A549 (cell line): Measurements from ENCODE around the gene STIM1. TPM values are rescaled to one million over a fixed set of nuclear protein-coding genes. Genes with fewer than 3 reads are reported as not detected.
A peak's percentile ranks its signal among the peaks of the same experiment; 100 is the strongest.

Experiments used
- ATAC-seq, 2 experiments: fragments of 200-7000 bp in 1 of 2; fragments of >200 bp in 1 of 2; cut with Nextera tagmentation in 1 of 2; cut with Tn5 transposase in 1 of 2; 3 replicates each; pipeline versions ENCODE4 v1.8.0 to v1.9.1; 2018 to 2020; ENCODE audit warnings: mild to moderate bottlenecking in 1 of 2, moderate library complexity in 1 of 2
- CTCF ChIA-PET: fragments of 300-600 bp; sonication (Branson Sonifier 250); formaldehyde crosslinking; extraction: SDS; loops from one replicate; lab custom pipeline; 2021; ENCODE audit warnings: antibody characterized with exemption, inconsistent platforms; lab: Yijun Ruan, JAX
- POLR2A ChIA-PET: fragments of 350-600 bp; formaldehyde crosslinking; extraction: SDS; loops from one replicate; lab custom pipeline; 2021; ENCODE audit warnings: antibody characterized with exemption, inconsistent platforms; lab: Yijun Ruan, JAX
- DNase-seq, 2 experiments: peaks; one replicate each; pipeline versions ENCODE4 v3.0.0 to v3.0.0-alpha.2; 2011 to 2016; ENCODE audit warnings: low read depth in 1 of 2, low spot score in 1 of 2
- FAIRE-seq: peaks from 2 replicates; lab custom pipeline; 2011; peaks lifted over from hg19 to GRCh38; lab: Jason Lieb, UNC
- H3K27ac ChIP-seq, 2 experiments: fragments of >200 bp; sonication (Bioruptor Twin); formaldehyde crosslinking; 3 replicates each; pipeline ENCODE4 v1.5.1; 2016 to 2017
- H3K4me1 ChIP-seq: fragments of >200 bp; sonication (Bioruptor Twin); formaldehyde crosslinking; 3 replicates; pipeline ENCODE4 v1.6.1; 2016
- H3K4me2 ChIP-seq: fragments of >200 bp; sonication (Bioruptor Twin); formaldehyde crosslinking; 3 replicates; pipeline ENCODE4 v1.6.1; 2016
- H3K4me3 ChIP-seq: fragments of >200 bp; sonication (Bioruptor Twin); formaldehyde crosslinking; 3 replicates; pipeline ENCODE4 v1.5.1; 2016
- H3K9me3 ChIP-seq: fragments of >200 bp; sonication (Bioruptor Twin); formaldehyde crosslinking; 3 replicates; pipeline ENCODE4 v1.6.1; 2016
- BCL3 ChIP-seq: fragments of >200 bp; sonication (Bioruptor Twin); formaldehyde crosslinking; IDR thresholded peaks from 3 replicates; pipeline ENCODE4 v1.6.1; 2016
- CHD4 ChIP-seq: fragments of 200-600 bp; sonication (generic); IDR thresholded peaks from 2 replicates; pipeline ENCODE4 v1.6.1; 2016; ENCODE audit warnings: antibody characterized with exemption, mild to moderate bottlenecking, borderline replicate concordance
- ELK1 ChIP-seq: fragments of 150-350 bp; IDR thresholded peaks from 2 replicates; pipeline ENCODE4 v1.6.1; 2014; ENCODE audit warnings: low read depth, mild to moderate bottlenecking, low read length
- EP300 ChIP-seq, 2 experiments: fragments of >200 bp; sonication (Bioruptor Twin); formaldehyde crosslinking; IDR thresholded peaks; 2 replicates in 1 of 2; 3 replicates in 1 of 2; pipeline ENCODE4 v1.6.1; 2016 to 2017
- FOSB ChIP-seq: fragments of 250-450 bp; sonication (Bioruptor Pico); IDR thresholded peaks from 2 replicates; pipeline ENCODE4 v1.5.0; 2020; ENCODE audit warnings: mild to moderate bottlenecking, moderate library complexity
- FOSL2 ChIP-seq, 2 experiments: fragments of 450-650 bp in 1 of 2; fragments of >200 bp in 1 of 2; sonication (Bioruptor Twin) in 1 of 2; formaldehyde crosslinking; IDR thresholded peaks; 2 replicates each; pipeline versions ENCODE4 v1.5.0 to v1.6.1; 2016 to 2020; ENCODE audit warnings: mild to moderate bottlenecking in 1 of 2, moderate library complexity in 1 of 2
- FOXS1 ChIP-seq: fragments of 250-450 bp; sonication (Bioruptor Pico); IDR thresholded peaks from 2 replicates; pipeline ENCODE4 v1.5.0; 2020; ENCODE audit warnings: mild to moderate bottlenecking, moderate library complexity
- HEYL ChIP-seq: fragments of 250-450 bp; sonication (Bioruptor Pico); IDR thresholded peaks from 2 replicates; pipeline ENCODE4 v1.8.0; 2021; ENCODE audit warnings: mild to moderate bottlenecking, moderate library complexity
- HOXB13 ChIP-seq: fragments of 250-450 bp; sonication (Bioruptor Pico); IDR thresholded peaks from 2 replicates; pipeline ENCODE4 v1.5.0; 2020; ENCODE audit warnings: low read depth, mild to moderate bottlenecking, moderate library complexity
- JUNB ChIP-seq: fragments of >200 bp; sonication (Bioruptor Twin); formaldehyde crosslinking; IDR thresholded peaks from 2 replicates; pipeline ENCODE4 v1.6.1; 2016
- KDM1A ChIP-seq: fragments of 200-600 bp; sonication (generic); IDR thresholded peaks from 2 replicates; pipeline ENCODE4 v1.6.1; 2016; ENCODE audit warnings: low read depth, mild to moderate bottlenecking
- KDM5A ChIP-seq: fragments of 200-600 bp; sonication (generic); IDR thresholded peaks from 2 replicates; pipeline ENCODE4 v1.6.1; 2016; ENCODE audit warnings: antibody characterized with exemption, mild to moderate bottlenecking
- MAZ ChIP-seq: fragments of 150-350 bp; IDR thresholded peaks from 2 replicates; pipeline ENCODE4 v1.6.1; 2014; ENCODE audit warnings: antibody characterized with exemption, low read depth, low read length, borderline replicate concordance
- MYC ChIP-seq: IDR thresholded peaks from 2 replicates; pipeline ENCODE4 v1.6.1; 2012; ENCODE audit warnings: mild to moderate bottlenecking, inconsistent platforms, low read length, improper control_type of control experiment, borderline replicate concordance
- NR3C1 ChIP-seq: fragments of >200 bp; sonication (Bioruptor Twin); formaldehyde crosslinking; IDR thresholded peaks from 3 replicates; pipeline ENCODE4 v1.6.1; 2017
- POLR2A ChIP-seq: IDR thresholded peaks from 2 replicates; pipeline ENCODE4 v1.6.1; 2012; ENCODE audit warnings: mild to moderate bottlenecking, low read length
- RAD21 ChIP-seq, 2 experiments: fragments of >200 bp in 1 of 2; sonication (Bioruptor Twin) in 1 of 2; formaldehyde crosslinking in 1 of 2; IDR thresholded peaks in 1 of 2; conservative IDR thresholded peaks in 1 of 2; 2 replicates in 1 of 2; 3 replicates in 1 of 2; pipeline ENCODE4 v1.6.1; 2012 to 2018; ENCODE audit warnings: inconsistent platforms in 1 of 2
- RARB ChIP-seq: fragments of 250-450 bp; sonication (Bioruptor Pico); IDR thresholded peaks from 2 replicates; pipeline ENCODE4 v1.8.0; 2021; ENCODE audit warnings: mild to moderate bottlenecking, moderate library complexity
- RFX5 ChIP-seq: fragments of 450-650 bp; IDR thresholded peaks from 2 replicates; pipeline ENCODE4 v1.7.1; 2014; ENCODE audit warnings: antibody characterized with exemption, mild to moderate bottlenecking, moderate library complexity
- RNF2 ChIP-seq: fragments of 200-600 bp; sonication (generic); IDR thresholded peaks from 2 replicates; pipeline ENCODE4 v1.6.1; 2016; ENCODE audit warnings: low read depth, mild to moderate bottlenecking, antibody characterized with exemption, moderate library complexity, borderline replicate concordance
- USF2 ChIP-seq: fragments of 450-650 bp; IDR thresholded peaks from 2 replicates; pipeline ENCODE4 v1.6.1; 2014; ENCODE audit warnings: antibody characterized with exemption
- ZC3H11A ChIP-seq: fragments of 450-650 bp; IDR thresholded peaks from 2 replicates; pipeline ENCODE4 v1.6.1; 2014; ENCODE audit warnings: antibody characterized with exemption, mild to moderate bottlenecking
- ZNF302 ChIP-seq: fragments of 250-450 bp; sonication (Bioruptor Pico); IDR thresholded peaks from 2 replicates; pipeline ENCODE4 v1.9.0; 2021; ENCODE audit warnings: inconsistent platforms, mild to moderate bottlenecking, moderate library complexity
- ZSCAN20 ChIP-seq: fragments of 250-450 bp; sonication (Bioruptor Pico); IDR thresholded peaks from 2 replicates; pipeline ENCODE4 v1.8.0; 2022; ENCODE audit warnings: mild to moderate bottlenecking, moderate library complexity
- WGBS: methylation state at CpG from one replicate; pipeline ENCODE4 v1.1.6; 2017; ENCODE audit errors: missing lambda C conversion rate; 5-methylcytosine and 5-hydroxymethylcytosine counted together
- polyA plus RNA-seq, 4 experiments: library from polyadenylated mRNA; depleted of rRNA in 3 of 4; stranded (reverse); fragments of >200 nt; fragmentation: RNase III in 1 of 4; extraction: RNeasy Plus Mini Kit Qiagen cat#74134 plus additional on column Dnase treatment in 1 of 4; gene quantifications; 2 replicates in 3 of 4; 3 replicates in 1 of 4; pipeline ENCODE4 v1.2.3, GENCODE V29; 2011 to 2017

STIM1 gene
- polyA plus RNA-seq, 2 of the 4 experiments (the other 2 are of a cell fraction): 35.2 to 38.7 TPM

GRCh38 chr11:3861683-3862082 lies 6.2 kb downstream of the STIM1 start:
- Histone ChIP-seq H3K4me3 (no peak overlapping the region), H3K4me1 (peaks cover 57% of the 10 kb centered on the region), H3K27ac (no peak overlapping the region), H3K4me2 (no peak overlapping the region), H3K9me3 (no peaks in the 10 kb centered on the region)
- CTCF ChIA-PET: interaction anchor here (27.8 kb wide), 1 partner anchor 208 kb away, joined by 919 read pairs; no protein-coding TSS in a partner anchor
- no peak for FAIRE-seq
- POLR2A ChIA-PET: no interaction called here
- ATAC-seq: no peak
- DNase-seq: no peak
- no peak for TF ChIP-seq MAZ
- TF ChIP-seq ZNF302 (CRISPR knock-in tag): no peak
- no peak for TF ChIP-seq NR3C1
- TF ChIP-seq JUNB: no peak
- TF ChIP-seq HOXB13: no peak
- no peak for TF ChIP-seq CHD4
- no peak for TF ChIP-seq RAD21 (conservative IDR thresholded peaks at IDR 0.05 in 1 of 2, IDR thresholded peaks at IDR 0.05 in 1 of 2)
- TF ChIP-seq FOSL2 (IDR thresholded peaks at IDR 0.05): no peak
- no peak for TF ChIP-seq FOSL2 (CRISPR knock-in tag; IDR thresholded peaks at IDR 0.05)
- TF ChIP-seq RARB: no peak
- 76% methylated on average over 1 of the region's 1 CpG for WGBS

- Histone ChIP-seq H3K4me1 (peaks cover 18% of the 10 kb centered on the region), H3K4me2 (peak overlapping the region; percentile 15; the same call in 2 of the 3 replicates), H3K27ac (peak overlapping the region in 1 of 2 experiments; percentile 49; a peak in 3 of 6 replicates), H3K4me3 (no peak overlapping the region), H3K9me3 (no peaks in the 10 kb centered on the region)
- no peak for DNase-seq
- peak; percentile 19 to 61; a peak in 3 of 6 replicates for ATAC-seq
- TF ChIP-seq ZC3H11A (no peak), MYC (no peak), CHD4 (no peak), RFX5 (no peak), POLR2A (no peak), HEYL (no peak), FOXS1 (CRISPR knock-in tag) (no peak), EP300 (IDR thresholded peaks at IDR 0.05) (no peak), KDM1A (no peak), USF2 (no peak), ZSCAN20 (no peak), KDM5A (no peak), RNF2 (no peak), FOSB (CRISPR knock-in tag) (no peak), ELK1 (no peak), BCL3 (no peak)
- CTCF ChIA-PET: interaction anchor here (0.8 to 3.3 kb wide), 7 partner anchors 10 to 208 kb away, joined by 3 to 24 read pairs (median 4); partner anchors contain the start of gene STIM1
- POLR2A ChIA-PET: no interaction called here
- FAIRE-seq: no peak
- WGBS: 63% methylated on average over 3 of the region's 3 CpGs
These were observed 10.1 kb downstream of the STIM1 start for GRCh38 chr11:3865388-3866193.
